Measurements from ENCODE around the gene ARL1.

DNA sequence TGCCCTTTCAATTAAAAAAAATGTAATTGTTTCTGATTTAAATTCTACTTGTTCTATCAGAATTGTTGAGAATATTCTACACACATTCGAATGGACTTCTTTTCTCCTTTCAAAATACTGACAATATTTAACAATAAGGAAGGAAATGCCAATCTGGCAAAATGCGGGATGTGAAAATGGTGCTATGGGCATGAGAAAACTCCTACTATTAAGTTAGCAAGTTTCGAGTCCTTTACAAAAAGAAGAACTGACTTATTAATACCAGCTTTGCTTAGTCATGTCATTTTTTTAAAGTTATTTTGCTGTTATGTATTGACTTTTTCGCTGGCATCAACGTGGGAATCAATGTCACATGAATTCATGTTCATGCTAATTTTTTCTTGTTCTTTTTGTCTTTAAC is 31.7 kb upstream of the ARL1 start:
- TF ChIP-seq, protein P1, sequence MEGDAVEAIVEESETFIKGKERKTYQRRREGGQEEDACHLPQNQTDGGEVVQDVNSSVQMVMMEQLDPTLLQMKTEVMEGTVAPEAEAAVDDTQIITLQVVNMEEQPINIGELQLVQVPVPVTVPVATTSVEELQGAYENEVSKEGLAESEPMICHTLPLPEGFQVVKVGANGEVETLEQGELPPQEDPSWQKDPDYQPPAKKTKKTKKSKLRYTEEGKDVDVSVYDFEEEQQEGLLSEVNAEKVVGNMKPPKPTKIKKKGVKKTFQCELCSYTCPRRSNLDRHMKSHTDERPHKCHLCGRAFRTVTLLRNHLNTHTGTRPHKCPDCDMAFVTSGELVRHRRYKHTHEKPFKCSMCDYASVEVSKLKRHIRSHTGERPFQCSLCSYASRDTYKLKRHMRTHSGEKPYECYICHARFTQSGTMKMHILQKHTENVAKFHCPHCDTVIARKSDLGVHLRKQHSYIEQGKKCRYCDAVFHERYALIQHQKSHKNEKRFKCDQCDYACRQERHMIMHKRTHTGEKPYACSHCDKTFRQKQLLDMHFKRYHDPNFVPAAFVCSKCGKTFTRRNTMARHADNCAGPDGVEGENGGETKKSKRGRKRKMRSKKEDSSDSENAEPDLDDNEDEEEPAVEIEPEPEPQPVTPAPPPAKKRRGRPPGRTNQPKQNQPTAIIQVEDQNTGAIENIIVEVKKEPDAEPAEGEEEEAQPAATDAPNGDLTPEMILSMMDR (conservative IDR thresholded peaks at IDR 0.05), result no peak
- TF ChIP-seq EZH2 (IDR thresholded peaks at IDR 0.05; ENCODE audit: low read depth), result no peak
